SK-N-SH treated with all-trans-retinoic acid at 6 μM for 48 hours (cell line): Measurements from ENCODE around the gene LGR4.

Source experiments
- ATAC-seq: fragments of 200-7000 bp; cut with Tn5 transposase; 3 replicates; pipeline ENCODE4 v1.9.1; 2020; ENCODE audit warnings: mild to moderate bottlenecking, moderate library complexity
- BACH2 ChIP-seq: fragments of 250-450 bp; sonication (Bioruptor Pico); IDR thresholded peaks from 2 replicates; pipeline ENCODE4 v1.9.0; 2021; ENCODE audit warnings: mild to moderate bottlenecking, borderline replicate concordance
- CREB5 ChIP-seq: fragments of 250-450 bp; sonication (Bioruptor Pico); IDR thresholded peaks from 2 replicates; pipeline ENCODE4 v1.5.1; 2020; ENCODE audit warnings: low read depth, mild to moderate bottlenecking, moderate library complexity
- CSDC2 ChIP-seq: fragments of 250-450 bp; sonication (Bioruptor Pico); IDR thresholded peaks from 2 replicates; pipeline ENCODE4 v1.5.0; 2020; ENCODE audit warnings: mild to moderate bottlenecking, moderate library complexity
- CSRNP3 ChIP-seq: fragments of 250-450 bp; sonication (Bioruptor Pico); IDR thresholded peaks from 2 replicates; pipeline ENCODE4 v1.5.1; 2021; ENCODE audit warnings: mild to moderate bottlenecking, moderate library complexity
- ESRRG ChIP-seq: fragments of 250-450 bp; sonication (Bioruptor Pico); IDR thresholded peaks from 2 replicates; pipeline ENCODE4 v1.6.1; 2021; ENCODE audit warnings: mild to moderate bottlenecking
- GLIS3 ChIP-seq: fragments of 250-450 bp; sonication (Bioruptor Pico); IDR thresholded peaks from 2 replicates; pipeline ENCODE4 v1.5.0; 2020; ENCODE audit warnings: mild to moderate bottlenecking, moderate library complexity
- OSR1 ChIP-seq: fragments of 250-450 bp; sonication (Bioruptor Pico); IDR thresholded peaks from 2 replicates; pipeline ENCODE4 v1.8.0; 2022; ENCODE audit warnings: moderate library complexity, mild to moderate bottlenecking, inconsistent platforms
- PATZ1 ChIP-seq: fragments of 250-450 bp; sonication (Bioruptor Pico); IDR thresholded peaks from 2 replicates; pipeline ENCODE4 v1.8.0; 2020; ENCODE audit warnings: mild to moderate bottlenecking, moderate library complexity, borderline replicate concordance
- POU6F1 ChIP-seq: fragments of 250-450 bp; sonication (Bioruptor Pico); IDR thresholded peaks from 2 replicates; pipeline ENCODE4 v1.8.0; 2021; ENCODE audit warnings: low read depth, mild to moderate bottlenecking, moderate library complexity, borderline replicate concordance
- PPARA ChIP-seq: fragments of 250-450 bp; sonication (Bioruptor Pico); IDR thresholded peaks from 2 replicates; pipeline ENCODE4 v1.5.0; 2020; ENCODE audit warnings: mild to moderate bottlenecking, borderline replicate concordance
- RARB ChIP-seq: fragments of 250-450 bp; sonication (Bioruptor Pico); IDR thresholded peaks from 2 replicates; pipeline ENCODE4 v1.8.0; 2021; ENCODE audit warnings: mild to moderate bottlenecking, moderate library complexity
- SNAI2 ChIP-seq: fragments of 250-450 bp; sonication (Bioruptor Pico); IDR thresholded peaks from 2 replicates; pipeline ENCODE4 v1.5.0; 2020; ENCODE audit warnings: mild to moderate bottlenecking, moderate library complexity
- TCF4 ChIP-seq: fragments of 250-450 bp; sonication (Bioruptor Pico); IDR thresholded peaks from 2 replicates; pipeline ENCODE4 v1.8.0; 2021; ENCODE audit warnings: mild to moderate bottlenecking, moderate library complexity, borderline replicate concordance
- TOX ChIP-seq: fragments of 250-450 bp; sonication (Bioruptor Pico); IDR thresholded peaks from 2 replicates; pipeline ENCODE4 v1.8.0; 2021; ENCODE audit warnings: mild to moderate bottlenecking, moderate library complexity, borderline replicate concordance
- TSHZ2 ChIP-seq: fragments of 250-450 bp; sonication (Bioruptor Pico); IDR thresholded peaks from 2 replicates; pipeline ENCODE4 v1.5.0; 2020; ENCODE audit warnings: mild to moderate bottlenecking, moderate library complexity
- ZC3H10 ChIP-seq: fragments of 250-450 bp; sonication (Bioruptor Pico); IDR thresholded peaks from 2 replicates; pipeline ENCODE4 v1.5.1; 2021; ENCODE audit warnings: mild to moderate bottlenecking, moderate library complexity
- ZFP3 ChIP-seq: fragments of 250-450 bp; sonication (Bioruptor Pico); IDR thresholded peaks from 2 replicates; pipeline ENCODE4 v1.5.0; 2020; ENCODE audit warnings: mild to moderate bottlenecking, moderate library complexity
- ZFP30 ChIP-seq: fragments of 450-650 bp; formaldehyde crosslinking; IDR thresholded peaks from 2 replicates; pipeline ENCODE4 v1.5.0; 2022; ENCODE audit warnings: mild to moderate bottlenecking, moderate library complexity
- ZNF565 ChIP-seq: fragments of 450-650 bp; formaldehyde crosslinking; conservative IDR thresholded peaks from 2 replicates; pipeline ENCODE4 v1.5.0; 2020; ENCODE audit warnings: low read depth, mild to moderate bottlenecking, moderate library complexity
- ZNF70 ChIP-seq: fragments of 450-650 bp; formaldehyde crosslinking; IDR thresholded peaks from 2 replicates; pipeline ENCODE4 v1.5.0; 2020; ENCODE audit warnings: mild to moderate bottlenecking, moderate library complexity
- ZNF8 ChIP-seq: fragments of 450-650 bp; formaldehyde crosslinking; IDR thresholded peaks from 2 replicates; pipeline ENCODE4 v1.5.0; 2020; ENCODE audit warnings: mild to moderate bottlenecking, moderate library complexity

LGR4 gene

GRCh38 chr11:27433742-27434141 is 38.8 kb downstream of the LGR4 start:
- no peak for ATAC-seq
- no peak for TF ChIP-seq ZFP3 (CRISPR knock-in tag)
- TF ChIP-seq CREB5 (CRISPR knock-in tag), result no peak
- TF ChIP-seq RARB (CRISPR knock-in tag), result no peak
- TF ChIP-seq TOX (CRISPR knock-in tag), result no peak
- TF ChIP-seq OSR1 (CRISPR knock-in tag), result no peak
- TF ChIP-seq ESRRG (CRISPR knock-in tag), result no peak
- TF ChIP-seq SNAI2 (CRISPR knock-in tag), result no peak
- TF ChIP-seq ZNF70 (CRISPR knock-in tag), result no peak
- TF ChIP-seq CSRNP3, result no peak
- no peak for TF ChIP-seq ZNF565 (CRISPR knock-in tag)
- TF ChIP-seq ZNF8 (CRISPR knock-in tag), result no peak
- TF ChIP-seq ZFP30 (CRISPR knock-in tag), result no peak

- TF ChIP-seq PPARA (CRISPR knock-in tag), result no peak
- no peak for TF ChIP-seq TSHZ2 (CRISPR knock-in tag)
- TF ChIP-seq, all 23 proteins: peak for 0
- no peak for ATAC-seq
These were observed 40.8 kb downstream of the LGR4 start for GRCh38 chr11:27431808-27432207.

GRCh38 chr11:27429761-27430393 is 42.7 kb downstream of the LGR4 start:
- TF ChIP-seq ZC3H10, result no peak
- TF ChIP-seq BACH2 (CRISPR knock-in tag), result no peak
- TF ChIP-seq ZNF70 (CRISPR knock-in tag), result no peak
- no peak for TF ChIP-seq OSR1 (CRISPR knock-in tag)
- no peak for TF ChIP-seq POU6F1 (CRISPR knock-in tag)
- no peak for TF ChIP-seq GLIS3 (CRISPR knock-in tag)
- no peak for TF ChIP-seq ZNF8 (CRISPR knock-in tag)
- TF ChIP-seq PATZ1 (CRISPR knock-in tag), result no peak
- no peak for TF ChIP-seq ESRRG (CRISPR knock-in tag)
- TF ChIP-seq ZFP3 (CRISPR knock-in tag), result no peak
- no peak for TF ChIP-seq CSRNP3
- no peak for TF ChIP-seq TCF4 (CRISPR knock-in tag)
- TF ChIP-seq TSHZ2 (CRISPR knock-in tag), result no peak
- no peak for TF ChIP-seq TOX (CRISPR knock-in tag)
- TF ChIP-seq ZNF565 (CRISPR knock-in tag), result no peak
- no peak for TF ChIP-seq CSDC2
- no peak for TF ChIP-seq SNAI2 (CRISPR knock-in tag)
- ATAC-seq, result no peak
